ENCODE measurements around the gene SLC22A7.

SLC22A7 gene

DNA sequence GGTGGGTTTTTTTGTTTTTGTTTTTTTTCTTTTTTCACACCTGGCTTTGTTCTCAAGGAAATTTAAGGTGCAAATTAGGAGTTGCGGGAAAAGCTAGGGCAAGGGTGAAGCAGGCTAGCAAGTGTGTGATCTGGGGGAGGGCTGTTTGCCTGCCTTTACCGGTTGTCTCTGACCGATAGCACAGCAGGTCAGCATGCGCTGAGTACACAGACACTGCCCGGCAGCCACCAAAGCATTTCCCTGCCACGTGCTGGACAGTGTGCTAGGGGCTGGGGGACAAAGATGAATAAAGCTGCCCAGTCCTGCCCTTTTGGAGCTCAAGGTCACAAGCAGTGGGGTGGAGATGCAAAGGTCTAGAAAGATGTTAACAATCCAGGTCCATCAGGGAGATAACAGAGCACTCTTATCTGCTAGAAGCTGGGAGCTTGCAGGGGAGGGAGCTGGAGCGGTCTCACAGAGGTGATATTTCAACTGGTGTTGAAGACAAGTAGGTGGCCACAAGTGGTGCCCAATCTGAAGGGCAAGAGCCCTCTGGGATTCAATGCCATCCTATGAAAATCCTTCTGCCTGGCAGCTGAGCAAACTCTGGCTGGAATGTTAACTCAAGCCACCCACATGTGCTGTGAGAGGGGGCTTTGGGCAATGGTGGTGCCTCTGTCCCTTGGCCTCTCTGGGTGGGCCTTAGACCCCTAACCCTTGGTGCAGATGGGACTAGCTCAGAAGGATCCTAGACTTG lies 30.3 kb upstream of the SLC22A7 start (continued):
- TF ChIP-seq CSDC2 (CRISPR knock-in tag; IDR thresholded peaks at IDR 0.05) (no peak), BACH2 (CRISPR knock-in tag; IDR thresholded peaks at IDR 0.05; ENCODE audit: borderline replicate concordance) (no peak), ZC3H10 (CRISPR knock-in tag; IDR thresholded peaks at IDR 0.05) (no peak), ZNF70 (CRISPR knock-in tag; IDR thresholded peaks at IDR 0.05) (no peak), TOX (CRISPR knock-in tag; IDR thresholded peaks at IDR 0.05; ENCODE audit: borderline replicate concordance) (no peak)
- TF ChIP-seq, protein P1, sequence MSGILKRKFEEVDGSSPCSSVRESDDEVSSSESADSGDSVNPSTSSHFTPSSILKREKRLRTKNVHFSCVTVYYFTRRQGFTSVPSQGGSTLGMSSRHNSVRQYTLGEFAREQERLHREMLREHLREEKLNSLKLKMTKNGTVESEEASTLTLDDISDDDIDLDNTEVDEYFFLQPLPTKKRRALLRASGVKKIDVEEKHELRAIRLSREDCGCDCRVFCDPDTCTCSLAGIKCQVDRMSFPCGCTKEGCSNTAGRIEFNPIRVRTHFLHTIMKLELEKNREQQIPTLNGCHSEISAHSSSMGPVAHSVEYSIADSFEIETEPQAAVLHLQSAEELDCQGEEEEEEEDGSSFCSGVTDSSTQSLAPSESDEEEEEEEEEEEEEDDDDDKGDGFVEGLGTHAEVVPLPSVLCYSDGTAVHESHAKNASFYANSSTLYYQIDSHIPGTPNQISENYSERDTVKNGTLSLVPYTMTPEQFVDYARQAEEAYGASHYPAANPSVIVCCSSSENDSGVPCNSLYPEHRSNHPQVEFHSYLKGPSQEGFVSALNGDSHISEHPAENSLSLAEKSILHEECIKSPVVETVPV (CRISPR knock-in tag; IDR thresholded peaks at IDR 0.05): no peak

DNA sequence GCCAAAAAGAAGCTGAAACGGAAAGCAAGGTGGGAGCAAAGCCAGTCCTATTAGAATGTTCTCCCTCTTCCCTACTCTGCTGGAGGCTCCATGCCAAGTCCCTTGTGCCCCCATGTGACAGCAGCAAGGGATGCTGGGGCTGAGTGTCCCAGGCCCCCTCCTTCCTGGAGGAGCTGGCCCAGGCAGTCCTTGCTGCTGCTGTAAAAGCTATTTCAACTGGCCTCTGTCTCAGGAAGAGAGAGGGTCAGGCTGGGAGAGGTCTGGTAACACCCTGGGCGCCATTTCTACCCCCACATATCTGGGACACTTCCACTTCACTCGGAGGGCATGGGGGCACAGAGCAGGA lies 29.7 kb upstream of the SLC22A7 start:
- no peak for TF ChIP-seq OSR1 (CRISPR knock-in tag; IDR thresholded peaks at IDR 0.05)
- TF ChIP-seq GLIS3 (CRISPR knock-in tag; IDR thresholded peaks at IDR 0.05): no peak
- TF ChIP-seq, protein P1 (CRISPR knock-in tag; IDR thresholded peaks at IDR 0.05): no peak
- TF ChIP-seq ZNF565 (CRISPR knock-in tag; conservative IDR thresholded peaks at IDR 0.05; ENCODE audit: low read depth): no peak
- no peak for TF ChIP-seq ARNTL (CRISPR knock-in tag; IDR thresholded peaks at IDR 0.05; ENCODE audit: borderline replicate concordance, low read depth)
- no peak for TF ChIP-seq ZC3H10 (CRISPR knock-in tag; IDR thresholded peaks at IDR 0.05)
- TF ChIP-seq, protein P2, sequence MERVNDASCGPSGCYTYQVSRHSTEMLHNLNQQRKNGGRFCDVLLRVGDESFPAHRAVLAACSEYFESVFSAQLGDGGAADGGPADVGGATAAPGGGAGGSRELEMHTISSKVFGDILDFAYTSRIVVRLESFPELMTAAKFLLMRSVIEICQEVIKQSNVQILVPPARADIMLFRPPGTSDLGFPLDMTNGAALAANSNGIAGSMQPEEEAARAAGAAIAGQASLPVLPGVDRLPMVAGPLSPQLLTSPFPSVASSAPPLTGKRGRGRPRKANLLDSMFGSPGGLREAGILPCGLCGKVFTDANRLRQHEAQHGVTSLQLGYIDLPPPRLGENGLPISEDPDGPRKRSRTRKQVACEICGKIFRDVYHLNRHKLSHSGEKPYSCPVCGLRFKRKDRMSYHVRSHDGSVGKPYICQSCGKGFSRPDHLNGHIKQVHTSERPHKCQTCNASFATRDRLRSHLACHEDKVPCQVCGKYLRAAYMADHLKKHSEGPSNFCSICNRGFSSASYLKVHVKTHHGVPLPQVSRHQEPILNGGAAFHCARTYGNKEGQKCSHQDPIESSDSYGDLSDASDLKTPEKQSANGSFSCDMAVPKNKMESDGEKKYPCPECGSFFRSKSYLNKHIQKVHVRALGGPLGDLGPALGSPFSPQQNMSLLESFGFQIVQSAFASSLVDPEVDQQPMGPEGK (CRISPR knock-in tag; IDR thresholded peaks at IDR 0.05; ENCODE audit: borderline replicate concordance): no peak
- ATAC-seq: no peak

DNA sequence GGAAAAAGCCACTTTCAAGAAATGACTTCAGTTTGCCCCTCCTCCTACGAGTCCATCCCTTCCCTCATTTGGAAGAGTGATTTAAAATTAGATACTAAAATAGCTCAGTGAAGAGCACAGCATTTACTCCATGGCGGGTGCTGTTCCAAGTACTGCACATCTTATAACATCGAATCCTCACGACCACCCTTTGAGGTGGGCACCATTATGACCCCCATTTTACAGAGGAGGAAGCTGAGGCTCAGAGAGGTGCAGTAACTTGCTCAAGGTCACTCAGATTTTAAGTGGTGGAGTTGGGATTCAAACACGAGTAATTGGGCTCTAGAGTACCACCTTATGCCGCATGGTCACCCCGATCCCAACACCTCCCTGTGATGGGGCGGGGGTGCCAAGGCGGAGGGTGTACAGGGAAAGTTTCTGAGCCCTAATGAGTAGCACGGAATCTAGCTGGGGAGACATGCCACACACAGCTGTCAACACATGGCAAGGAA lies 29.2 kb upstream of the SLC22A7 start:
- no peak for TF ChIP-seq PPARA (CRISPR knock-in tag; IDR thresholded peaks at IDR 0.05; ENCODE audit: borderline replicate concordance)
- TF ChIP-seq, protein P2 (CRISPR knock-in tag; IDR thresholded peaks at IDR 0.05; ENCODE audit: borderline replicate concordance): no peak
- TF ChIP-seq, protein P3, sequence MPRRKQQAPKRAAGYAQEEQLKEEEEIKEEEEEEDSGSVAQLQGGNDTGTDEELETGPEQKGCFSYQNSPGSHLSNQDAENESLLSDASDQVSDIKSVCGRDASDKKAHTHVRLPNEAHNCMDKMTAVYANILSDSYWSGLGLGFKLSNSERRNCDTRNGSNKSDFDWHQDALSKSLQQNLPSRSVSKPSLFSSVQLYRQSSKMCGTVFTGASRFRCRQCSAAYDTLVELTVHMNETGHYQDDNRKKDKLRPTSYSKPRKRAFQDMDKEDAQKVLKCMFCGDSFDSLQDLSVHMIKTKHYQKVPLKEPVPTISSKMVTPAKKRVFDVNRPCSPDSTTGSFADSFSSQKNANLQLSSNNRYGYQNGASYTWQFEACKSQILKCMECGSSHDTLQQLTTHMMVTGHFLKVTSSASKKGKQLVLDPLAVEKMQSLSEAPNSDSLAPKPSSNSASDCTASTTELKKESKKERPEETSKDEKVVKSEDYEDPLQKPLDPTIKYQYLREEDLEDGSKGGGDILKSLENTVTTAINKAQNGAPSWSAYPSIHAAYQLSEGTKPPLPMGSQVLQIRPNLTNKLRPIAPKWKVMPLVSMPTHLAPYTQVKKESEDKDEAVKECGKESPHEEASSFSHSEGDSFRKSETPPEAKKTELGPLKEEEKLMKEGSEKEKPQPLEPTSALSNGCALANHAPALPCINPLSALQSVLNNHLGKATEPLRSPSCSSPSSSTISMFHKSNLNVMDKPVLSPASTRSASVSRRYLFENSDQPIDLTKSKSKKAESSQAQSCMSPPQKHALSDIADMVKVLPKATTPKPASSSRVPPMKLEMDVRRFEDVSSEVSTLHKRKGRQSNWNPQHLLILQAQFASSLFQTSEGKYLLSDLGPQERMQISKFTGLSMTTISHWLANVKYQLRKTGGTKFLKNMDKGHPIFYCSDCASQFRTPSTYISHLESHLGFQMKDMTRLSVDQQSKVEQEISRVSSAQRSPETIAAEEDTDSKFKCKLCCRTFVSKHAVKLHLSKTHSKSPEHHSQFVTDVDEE (CRISPR knock-in tag; IDR thresholded peaks at IDR 0.05): no peak
- no peak for TF ChIP-seq CSDC2 (CRISPR knock-in tag; IDR thresholded peaks at IDR 0.05)
- TF ChIP-seq, protein P4, sequence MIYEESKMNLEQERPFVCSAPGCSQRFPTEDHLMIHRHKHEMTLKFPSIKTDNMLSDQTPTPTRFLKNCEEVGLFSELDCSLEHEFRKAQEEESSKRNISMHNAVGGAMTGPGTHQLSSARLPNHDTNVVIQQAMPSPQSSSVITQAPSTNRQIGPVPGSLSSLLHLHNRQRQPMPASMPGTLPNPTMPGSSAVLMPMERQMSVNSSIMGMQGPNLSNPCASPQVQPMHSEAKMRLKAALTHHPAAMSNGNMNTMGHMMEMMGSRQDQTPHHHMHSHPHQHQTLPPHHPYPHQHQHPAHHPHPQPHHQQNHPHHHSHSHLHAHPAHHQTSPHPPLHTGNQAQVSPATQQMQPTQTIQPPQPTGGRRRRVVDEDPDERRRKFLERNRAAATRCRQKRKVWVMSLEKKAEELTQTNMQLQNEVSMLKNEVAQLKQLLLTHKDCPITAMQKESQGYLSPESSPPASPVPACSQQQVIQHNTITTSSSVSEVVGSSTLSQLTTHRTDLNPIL (CRISPR knock-in tag; IDR thresholded peaks at IDR 0.05; ENCODE audit: low read depth): no peak
- TF ChIP-seq SNAI2 (CRISPR knock-in tag; IDR thresholded peaks at IDR 0.05): no peak
- no peak for TF ChIP-seq ZC3H10 (CRISPR knock-in tag; IDR thresholded peaks at IDR 0.05)
- TF ChIP-seq BACH2 (CRISPR knock-in tag; IDR thresholded peaks at IDR 0.05; ENCODE audit: borderline replicate concordance): no peak
- no peak for ATAC-seq

All from SK-N-SH treated with all-trans-retinoic acid at 6 μM for 48 hours (cell line).